Neuronal stem cell (in vitro differentiated cells): ENCODE results near the gene MMUT.

ENCODE experiments used
- DNase-seq: peaks from one replicate; pipeline ENCODE4 v3.0.0-alpha.2; 2013; ENCODE audit warnings: low spot score
- H2AFZ ChIP-seq: one replicate; pipeline ENCODE4 v1.6.1; 2013; ENCODE audit warnings: mild to moderate bottlenecking, low read length, inconsistent platforms
- H2AK5ac ChIP-seq: 2 replicates; pipeline ENCODE4 v1.6.1; 2013; ENCODE audit warnings: low read depth, mild to moderate bottlenecking, inconsistent platforms, low read length, moderate library complexity, mixed read lengths
- H2BK120ac ChIP-seq: 2 replicates; pipeline ENCODE4 v1.6.1; 2013; ENCODE audit warnings: low read depth, mild to moderate bottlenecking, inconsistent platforms, low read length, moderate library complexity, mixed read lengths
- H2BK12ac ChIP-seq: one replicate; pipeline ENCODE4 v1.6.1; 2013; ENCODE audit warnings: low read length, inconsistent platforms
- H2BK15ac ChIP-seq: 2 replicates; pipeline ENCODE4 v1.6.1; 2013; ENCODE audit warnings: mild to moderate bottlenecking, low read length, inconsistent platforms, mixed read lengths
- H2BK5ac ChIP-seq: one replicate; pipeline ENCODE4 v1.6.1; 2013; ENCODE audit warnings: inconsistent platforms, mild to moderate bottlenecking, low read length, moderate library complexity
- H3K14ac ChIP-seq: one replicate; pipeline ENCODE4 v1.6.1; 2013; ENCODE audit warnings: low read length, inconsistent platforms
- H3K18ac ChIP-seq: 2 replicates; pipeline ENCODE4 v1.6.1; 2013; ENCODE audit warnings: low read length, inconsistent platforms
- H3K23ac ChIP-seq: 2 replicates; pipeline ENCODE4 v1.6.1; 2013; ENCODE audit warnings: low read depth, mild to moderate bottlenecking, mixed read lengths, low read length, inconsistent platforms; ENCODE audit not compliant: poor library complexity
- H3K27ac ChIP-seq: replicated peaks from 3 replicates; pipeline ENCODE4 v1.5.1; 2013; ENCODE audit warnings: low read length, inconsistent platforms
- H3K27me3 ChIP-seq, 3 experiments: 2 replicates each; pipeline ENCODE4 v1.6.1; 2013; ENCODE audit warnings: low read length in 3 of 3, mild to moderate bottlenecking in 2 of 3, inconsistent platforms in 1 of 3, low read depth in 1 of 3, mixed read lengths in 1 of 3, moderate library complexity in 1 of 3; ENCODE audit not compliant: control insufficient read depth in 3 of 3, insufficient read depth in 3 of 3
- H3K36me3 ChIP-seq, 2 donors: replicated peaks in 1 of 2; 2 replicates each; pipeline ENCODE4 v1.6.1; 2013; ENCODE audit warnings: low read length in 2 of 2; ENCODE audit not compliant: control insufficient read depth in 2 of 2, insufficient read depth in 2 of 2
- H3K4ac ChIP-seq: 2 replicates; pipeline ENCODE4 v1.6.1; 2013; ENCODE audit warnings: inconsistent platforms, mild to moderate bottlenecking, low read length, moderate library complexity
- H3K4me1 ChIP-seq, 2 donors: 1 replicate in 1 of 2; 2 replicates in 1 of 2; pipeline ENCODE4 v1.6.1; 2013; ENCODE audit warnings: low read length in 2 of 2, low read depth in 1 of 2; ENCODE audit not compliant: control insufficient read depth in 2 of 2, insufficient read depth in 1 of 2
- H3K4me2 ChIP-seq: one replicate; pipeline ENCODE4 v1.6.1; 2013; ENCODE audit warnings: mild to moderate bottlenecking, low read length, inconsistent platforms; ENCODE audit not compliant: insufficient read depth, poor library complexity, severe bottlenecking
- H3K4me3 ChIP-seq, 2 donors: 2 replicates each; pipeline ENCODE4 v1.5.1; 2013; ENCODE audit warnings: low read length in 2 of 2, mild to moderate bottlenecking in 2 of 2, inconsistent platforms in 1 of 2, moderate library complexity in 1 of 2
- H3K79me1 ChIP-seq: one replicate; pipeline ENCODE4 v1.6.1; 2013; ENCODE audit warnings: low read depth, mild to moderate bottlenecking, inconsistent platforms, low read length, moderate library complexity
- H3K9ac ChIP-seq: one replicate; pipeline ENCODE4 v1.6.1; 2013; ENCODE audit warnings: mild to moderate bottlenecking, low read depth, low read length, inconsistent platforms; ENCODE audit not compliant: poor library complexity
- H3K9me3 ChIP-seq, 2 donors: replicated peaks in 1 of 2; 2 replicates each; pipeline versions ENCODE3 to v1.6.1; 2013; ENCODE audit warnings: low read length in 2 of 2, mild to moderate bottlenecking in 2 of 2, inconsistent platforms in 1 of 2, low read depth in 1 of 2, mixed read lengths in 1 of 2, moderate library complexity in 1 of 2; ENCODE audit not compliant: control insufficient read depth in 2 of 2, insufficient read depth in 1 of 2
- H4K8ac ChIP-seq: one replicate; pipeline ENCODE4 v1.6.1; 2013; ENCODE audit warnings: low read depth, mild to moderate bottlenecking, inconsistent platforms, low read length, moderate library complexity
- H4K91ac ChIP-seq: one replicate; pipeline ENCODE4 v1.6.1; 2013; ENCODE audit warnings: low read length, low read depth, mild to moderate bottlenecking, inconsistent platforms; ENCODE audit not compliant: poor library complexity
- WGBS, 2 donors: extraction: QIAGEN DNeasy Blood & Tissue Kit; methylation state at CpG; one replicate each; pipeline ENCODE4 v1.1.7; 2013; ENCODE audit warnings: missing lambda C conversion rate in 2 of 2, mixed read lengths in 1 of 2; ENCODE audit not compliant: insufficient read length in 2 of 2, insufficient replicate concordance in 1 of 2; ENCODE audit errors: extremely low coverage in 2 of 2; 5-methylcytosine and 5-hydroxymethylcytosine counted together

MMUT gene

DNA sequence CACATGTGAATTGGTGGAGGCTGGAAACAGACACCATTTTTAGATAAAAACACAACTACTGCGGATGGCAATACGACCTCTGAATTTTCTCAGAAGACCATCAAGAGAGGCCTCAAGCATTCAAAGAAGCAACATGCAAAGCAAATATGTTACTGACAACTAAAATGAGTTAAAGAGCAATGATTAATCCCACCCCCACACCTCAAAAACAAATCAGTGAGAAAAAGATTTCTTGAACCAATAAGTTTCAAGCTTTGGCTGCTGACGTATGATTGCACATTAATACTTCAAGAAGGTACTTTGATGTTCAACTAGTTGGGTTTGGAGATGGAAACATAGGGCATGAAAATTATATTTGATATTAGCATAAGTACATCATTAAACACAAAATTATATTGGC is 982 bp downstream of the MMUT start:
- Histone ChIP-seq H3K27me3 (no peaks in the 10 kb centered on the region), H2AK5ac (no peak overlapping the region), H3K9ac (no peak overlapping the region), H2BK12ac (no peak overlapping the region), H3K4me1 (peaks cover 0 to 3% of the 10 kb centered on the region in 2 donors), H3K4me3 (peak overlapping the region in 1 of 2 donors; percentile 84), H2BK15ac (no peak overlapping the region), H4K91ac (no peak overlapping the region), H3K18ac (no peak overlapping the region), H2AFZ (no peak overlapping the region), H2BK120ac (no peak overlapping the region), H3K79me1 (peaks cover 4% of the 10 kb centered on the region), H2BK5ac (no peak overlapping the region), H4K8ac (no peak overlapping the region), H3K4ac (no peak overlapping the region), H3K14ac (no peak overlapping the region), H3K23ac (no peak overlapping the region), H3K36me3 (peaks cover 0 to 31% of the 10 kb centered on the region in 2 donors), H3K9me3 (no peaks in the 10 kb centered on the region), H3K27ac (no peak overlapping the region), H3K4me2 (peak overlapping the region; percentile 58)
- no peak for DNase-seq
- WGBS, 2 donors, result no CpG with 5 or more reads among the region's 3 CpGs

DNA sequence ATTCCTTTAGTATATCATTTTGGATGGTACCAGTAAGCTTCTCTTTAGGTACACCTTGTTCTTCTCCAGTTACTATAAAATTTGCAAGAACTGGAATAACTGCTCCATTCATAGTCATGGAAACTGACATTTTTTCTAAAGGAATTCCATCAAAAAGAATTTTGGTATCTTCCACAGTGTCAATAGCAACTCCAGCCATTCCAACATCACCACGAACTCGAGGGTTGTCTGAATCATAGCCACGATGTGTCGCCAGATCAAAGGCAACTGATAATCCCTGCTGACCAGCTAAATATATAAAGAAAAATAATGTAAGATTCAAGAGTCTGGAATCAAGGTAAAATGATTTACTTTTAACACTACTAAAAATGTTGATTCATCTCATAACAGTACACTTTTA is 5.3 kb downstream of the MMUT start:
- H3K23ac ChIP-seq, result no peak overlapping the region
- H3K27me3 ChIP-seq, result no peaks in the 10 kb centered on the region
- no peak overlapping the region for H2AFZ ChIP-seq
- H2BK5ac ChIP-seq, result no peak overlapping the region
- H3K36me3 ChIP-seq, result peaks cover 4 to 69% of the 10 kb centered on the region in 2 donors
- no peak for DNase-seq
- no peaks in the 10 kb centered on the region for H3K79me1 ChIP-seq
- H3K4me1 ChIP-seq, result no peaks in the 10 kb centered on the region
- no peak overlapping the region for H3K9ac ChIP-seq
- no peak overlapping the region for H4K91ac ChIP-seq
- H3K4ac ChIP-seq, result no peak overlapping the region
- no peak overlapping the region for H3K4me2 ChIP-seq
- no peaks in the 10 kb centered on the region for H3K9me3 ChIP-seq
- WGBS, 2 donors, result no CpG with 5 or more reads among the region's 4 CpGs
- H3K27ac ChIP-seq, result no peak overlapping the region
- no peak overlapping the region for H2AK5ac ChIP-seq
- no peak overlapping the region for H3K14ac ChIP-seq
- no peak overlapping the region for H2BK12ac ChIP-seq
- no peak overlapping the region for H2BK120ac ChIP-seq
- no peak overlapping the region for H3K18ac ChIP-seq
- no peak overlapping the region for H3K4me3 ChIP-seq
- no peak overlapping the region for H4K8ac ChIP-seq
- no peak overlapping the region for H2BK15ac ChIP-seq

DNA sequence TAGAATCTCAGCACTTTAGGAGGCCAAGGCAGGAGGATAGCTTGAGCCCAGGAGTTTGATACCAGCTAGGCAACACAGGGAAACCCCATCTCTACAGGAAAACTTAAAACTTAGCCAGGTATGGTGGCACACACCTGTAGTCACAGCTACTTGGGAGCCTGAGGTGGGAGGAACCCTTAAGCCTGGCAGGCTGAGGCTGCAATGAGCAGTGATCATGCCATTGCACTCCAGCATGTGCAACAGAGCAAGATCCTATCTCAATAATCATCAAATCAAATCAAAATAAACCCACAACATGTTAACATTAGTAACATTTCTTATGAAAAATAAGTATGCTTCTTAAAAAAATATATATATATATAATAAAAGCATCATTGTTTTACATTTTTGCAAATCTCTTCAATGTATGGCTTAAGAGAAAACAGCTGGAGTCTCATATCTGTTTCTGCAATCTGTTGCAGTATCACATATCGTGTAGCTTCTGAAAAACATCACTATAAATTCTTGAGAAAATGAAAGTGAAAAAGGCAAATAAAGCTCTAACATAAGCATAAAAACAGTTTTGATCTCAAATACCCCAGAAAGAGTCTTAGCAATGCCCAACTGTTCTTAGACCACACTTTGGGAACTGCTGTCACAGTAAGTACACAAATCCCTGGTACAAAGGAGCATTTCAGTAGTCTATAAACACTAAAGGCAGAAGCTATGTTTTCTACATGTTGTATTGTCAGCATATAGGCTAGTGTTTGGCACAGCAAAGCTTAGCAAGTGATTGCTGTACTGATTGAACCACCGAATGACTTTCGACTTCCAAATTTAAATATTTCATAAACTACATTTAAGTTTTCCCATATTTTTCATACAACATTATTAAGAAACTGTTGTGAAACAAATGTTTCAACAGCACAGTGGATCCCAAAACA is 8.0 kb downstream of the MMUT start:
- H3K23ac ChIP-seq, result no peak overlapping the region
- no peak overlapping the region for H2BK12ac ChIP-seq
- H2BK5ac ChIP-seq, result no peak overlapping the region
- H3K9me3 ChIP-seq, result no peaks in the 10 kb centered on the region
- no peaks in the 10 kb centered on the region for H3K27me3 ChIP-seq
- H4K91ac ChIP-seq, result no peak overlapping the region
- WGBS, 2 donors, result 100% methylated on average over 1 of the region's 3 CpGs; no CpG with 5 or more reads in 1 of the 2 donors
- no peak for DNase-seq
- H2BK15ac ChIP-seq, result no peak overlapping the region
- no peak overlapping the region for H3K9ac ChIP-seq
- no peak overlapping the region for H3K4ac ChIP-seq
- no peak overlapping the region for H3K18ac ChIP-seq
- no peak overlapping the region for H3K4me3 ChIP-seq
- no peak overlapping the region for H3K4me2 ChIP-seq
- peaks cover 4 to 94% of the 10 kb centered on the region in 2 donors for H3K36me3 ChIP-seq
- no peak overlapping the region for H2AK5ac ChIP-seq
- H4K8ac ChIP-seq, result no peak overlapping the region
- no peak overlapping the region for H2BK120ac ChIP-seq
- H3K27ac ChIP-seq, result no peak overlapping the region
- no peaks in the 10 kb centered on the region for H3K79me1 ChIP-seq
- no peak overlapping the region for H3K14ac ChIP-seq
- H3K4me1 ChIP-seq, result no peaks in the 10 kb centered on the region
- H2AFZ ChIP-seq, result no peak overlapping the region

GRCh38 chr6:49453221-49453620 is 9.8 kb downstream of the MMUT start:
- H3K9ac ChIP-seq, result no peak overlapping the region
- peaks cover 6 to 94% of the 10 kb centered on the region in 2 donors for H3K36me3 ChIP-seq
- H3K9me3 ChIP-seq, result no peaks in the 10 kb centered on the region
- no peak overlapping the region for H3K23ac ChIP-seq
- no peak overlapping the region for H3K4me3 ChIP-seq
- no peaks in the 10 kb centered on the region for H3K27me3 ChIP-seq
- H4K8ac ChIP-seq, result no peak overlapping the region
- H2BK5ac ChIP-seq, result no peak overlapping the region
- H2BK12ac ChIP-seq, result no peak overlapping the region
- no peak overlapping the region for H3K18ac ChIP-seq
- H4K91ac ChIP-seq, result no peak overlapping the region
- H2AFZ ChIP-seq, result no peak overlapping the region
- no peak overlapping the region for H3K27ac ChIP-seq
- no peak overlapping the region for H3K4ac ChIP-seq
- no peak for DNase-seq
- H2BK120ac ChIP-seq, result no peak overlapping the region
- no peak overlapping the region for H3K4me2 ChIP-seq
- H3K4me1 ChIP-seq, result no peaks in the 10 kb centered on the region
- no peak overlapping the region for H2BK15ac ChIP-seq
- H3K79me1 ChIP-seq, result no peaks in the 10 kb centered on the region
- H3K14ac ChIP-seq, result no peak overlapping the region
- WGBS, 2 donors, result no CpG with 5 or more reads among the region's 2 CpGs
- no peak overlapping the region for H2AK5ac ChIP-seq
